SK-N-MC (cell line): ENCODE results near the gene COL4A1.

ENCODE experiments used
- EZH2 ChIP-seq: fragments of 200-600 bp; sonication (generic); IDR thresholded peaks from one replicate; pipeline ENCODE4 v1.6.1; 2017; ENCODE audit warnings: antibody characterized with exemption
- FOXP2 ChIP-seq: optimal IDR thresholded peaks from 2 replicates; pipeline ENCODE3; 2011; ENCODE audit warnings: mild to moderate bottlenecking, moderate library complexity; ENCODE audit not compliant: insufficient read depth; ENCODE audit errors: extremely low read length, control extremely low read depth
- POLR2AphosphoS5 ChIP-seq: IDR thresholded peaks from 2 replicates; pipeline ENCODE4 v1.6.1; 2012; ENCODE audit warnings: mild to moderate bottlenecking, low read depth, low read length, borderline replicate concordance

DNA sequence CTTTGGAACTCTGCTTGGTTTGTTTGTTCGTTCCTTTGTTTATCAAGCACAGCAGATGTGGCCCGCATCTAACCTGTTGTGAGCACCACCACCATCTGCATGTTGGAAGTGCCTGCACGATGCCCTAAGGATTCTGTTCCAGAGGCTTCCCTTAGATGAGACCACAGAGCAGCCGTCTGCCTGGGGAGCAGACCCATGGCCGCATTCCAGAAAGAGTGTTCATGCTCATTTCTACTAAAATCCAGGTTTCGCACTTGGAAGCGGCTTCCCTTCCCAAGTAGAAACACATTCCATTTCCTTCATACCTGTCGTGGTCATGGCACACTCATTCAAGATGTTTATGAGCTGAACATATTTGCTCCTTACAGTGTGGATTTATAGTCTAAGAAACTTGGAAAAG lies 27.3 kb upstream of the COL4A1 start:
- TF ChIP-seq FOXP2 (no peak), EZH2 (no peak), POLR2AphosphoS5 (no peak)
